WTC11 (cell line): ENCODE results near the gene EIF5A. TPM values are rescaled to one million over a fixed set of nuclear protein-coding genes. Genes with fewer than 3 reads are reported as not detected.

ENCODE experiments used
- ATAC-seq: fragments of 200-7000 bp; cut with Tn5 transposase; 2 replicates; pipeline ENCODE4 v1.10.0; 2021; ENCODE audit warnings: mild to moderate bottlenecking, moderate library complexity
- CTCF ChIA-PET: fragments of 300-600 bp; sonication (Branson Sonifier 250); formaldehyde crosslinking; loops from one replicate; lab custom pipeline; 2021; ENCODE audit warnings: antibody characterized with exemption; lab: Charles Lee
- POLR2A ChIA-PET: fragments of 350-600 bp; sonication (Branson Sonifier 250); formaldehyde crosslinking; loops from one replicate; lab custom pipeline; 2021; ENCODE audit warnings: antibody characterized with exemption; lab: Charles Lee
- DNase-seq: peaks from one replicate; pipeline ENCODE4 v3.0.0; 2021; ENCODE audit warnings: low spot score
- H3K27ac Mint-ChIP-seq: 2 replicates; pipeline ENCODE4 v1.8.0; 2021; ENCODE audit warnings: mixed read lengths
- H3K27me3 Mint-ChIP-seq: 2 replicates; pipeline ENCODE4 v1.8.0; 2021; ENCODE audit warnings: low read depth, mild to moderate bottlenecking, moderate library complexity, mixed read lengths
- H3K36me3 Mint-ChIP-seq: 2 replicates; pipeline ENCODE4 v1.8.0; 2021; ENCODE audit warnings: mixed read lengths
- H3K4me1 Mint-ChIP-seq: 2 replicates; pipeline ENCODE4 v1.8.0; 2022; ENCODE audit warnings: mixed read lengths
- H3K4me3 Mint-ChIP-seq: 2 replicates; pipeline ENCODE4 v1.8.0; 2021; ENCODE audit warnings: mild to moderate bottlenecking, moderate library complexity, mixed read lengths
- H3K9me3 Mint-ChIP-seq: 2 replicates; pipeline ENCODE4 v1.8.0; 2021; ENCODE audit warnings: mixed read lengths
- ATF1 ChIP-seq: sonication (generic); formaldehyde crosslinking; IDR thresholded peaks from 2 replicates; pipeline ENCODE4 v1.8.1; 2023; ENCODE audit warnings: mild to moderate bottlenecking, moderate library complexity, missing genetic modification reagents
- CBFB ChIP-seq: sonication (generic); formaldehyde crosslinking; IDR thresholded peaks from 2 replicates; pipeline ENCODE4 v1.8.1; 2022; ENCODE audit warnings: mild to moderate bottlenecking, low read depth, missing genetic modification reagents
- ELF4 ChIP-seq: sonication (generic); formaldehyde crosslinking; IDR thresholded peaks from 2 replicates; pipeline ENCODE4 v1.8.1; 2022; ENCODE audit warnings: low read depth, mild to moderate bottlenecking, moderate library complexity, missing genetic modification reagents
- FOXK1 ChIP-seq: sonication (generic); formaldehyde crosslinking; IDR thresholded peaks from 2 replicates; pipeline ENCODE4 v1.8.0; 2022; ENCODE audit warnings: mild to moderate bottlenecking, moderate library complexity, missing genetic modification reagents
- FOXP4 ChIP-seq: sonication (generic); formaldehyde crosslinking; IDR thresholded peaks from 2 replicates; pipeline ENCODE4 v1.8.0; 2022; ENCODE audit warnings: mild to moderate bottlenecking, missing genetic modification reagents
- NFATC4 ChIP-seq: fragments of 250-450 bp; sonication (Bioruptor Pico); IDR thresholded peaks from 2 replicates; pipeline ENCODE4 v1.9.0; 2021; ENCODE audit warnings: mild to moderate bottlenecking
- NFE2L1 ChIP-seq: sonication (generic); formaldehyde crosslinking; IDR thresholded peaks from 2 replicates; pipeline ENCODE4 v1.8.1; 2023; ENCODE audit warnings: missing genetic modification reagents
- NR2C2 ChIP-seq: sonication (generic); formaldehyde crosslinking; IDR thresholded peaks from 2 replicates; pipeline ENCODE4 v1.8.0; 2022; ENCODE audit warnings: mild to moderate bottlenecking, missing genetic modification reagents
- PREB ChIP-seq: sonication (generic); formaldehyde crosslinking; IDR thresholded peaks from 2 replicates; pipeline ENCODE4 v1.8.1; 2022; ENCODE audit warnings: mild to moderate bottlenecking, missing genetic modification reagents, moderate library complexity, borderline replicate concordance
- RELA ChIP-seq: sonication (generic); formaldehyde crosslinking; IDR thresholded peaks from 2 replicates; pipeline ENCODE4 v1.8.1; 2022; ENCODE audit warnings: missing genetic modification reagents, mild to moderate bottlenecking, borderline replicate concordance
- SMAD3 ChIP-seq: sonication (generic); formaldehyde crosslinking; IDR thresholded peaks from 2 replicates; pipeline ENCODE4 v1.8.0; 2022; ENCODE audit warnings: missing genetic modification reagents, mild to moderate bottlenecking, borderline replicate concordance
- SOX15 ChIP-seq: fragments of 250-450 bp; sonication (Bioruptor Pico); IDR thresholded peaks from 2 replicates; pipeline ENCODE4 v1.9.0; 2021; ENCODE audit warnings: mild to moderate bottlenecking
- STAT6 ChIP-seq: sonication (generic); formaldehyde crosslinking; conservative IDR thresholded peaks from 2 replicates; pipeline ENCODE4 v1.8.1; 2023; ENCODE audit warnings: mild to moderate bottlenecking, low read depth, missing genetic modification reagents, moderate library complexity
- TP53 ChIP-seq: sonication (generic); formaldehyde crosslinking; IDR thresholded peaks from 2 replicates; pipeline ENCODE4 v1.8.1; 2023; ENCODE audit warnings: mild to moderate bottlenecking, missing genetic modification reagents
- ZNF121 ChIP-seq: sonication (generic); formaldehyde crosslinking; IDR thresholded peaks from 2 replicates; pipeline ENCODE4 v1.8.0; 2023; ENCODE audit warnings: missing genetic modification reagents
- ZNF263 ChIP-seq: sonication (generic); formaldehyde crosslinking; IDR thresholded peaks from 2 replicates; pipeline ENCODE4 v1.8.1; 2022; ENCODE audit warnings: low read depth, mild to moderate bottlenecking, moderate library complexity, missing genetic modification reagents
- ZNF396 ChIP-seq: fragments of 250-450 bp; sonication (Bioruptor Pico); IDR thresholded peaks from 2 replicates; pipeline ENCODE4 v1.8.0; 2021; ENCODE audit warnings: mild to moderate bottlenecking, moderate library complexity, borderline replicate concordance
- ZNF425 ChIP-seq: fragments of 250-450 bp; sonication (Bioruptor Pico); conservative IDR thresholded peaks from 2 replicates; pipeline ENCODE4 v1.9.0; 2021; ENCODE audit warnings: mild to moderate bottlenecking
- ZNF532 ChIP-seq: fragments of 250-450 bp; sonication (Bioruptor Pico); IDR thresholded peaks from 2 replicates; pipeline ENCODE4 v1.9.0; 2021; ENCODE audit warnings: mild to moderate bottlenecking, borderline replicate concordance
- ZSCAN18 ChIP-seq: fragments of 250-450 bp; sonication (Bioruptor Pico); IDR thresholded peaks from 2 replicates; pipeline ENCODE4 v2.1.2; 2022; ENCODE audit warnings: mild to moderate bottlenecking, moderate library complexity
- total RNA-seq: library from RNA; stranded (reverse); gene quantifications from 3 replicates; pipeline ENCODE4 v1.2.3, GENCODE V29; 2021

Gene EIF5A
- total RNA-seq, 1 experiment from 2014 or later = 1,021 TPM

- TF ChIP-seq FOXP4 = no peak
- TF ChIP-seq ZNF121 (CRISPR knock-in tag) = no peak
Measured at GRCh38 chr17:7352910-7353635, 45.6 kb downstream of the EIF5A start (continued).

- no peaks in the 10 kb centered on the region for H3K36me3 Mint-ChIP-seq
- H3K9me3 Mint-ChIP-seq = no peaks in the 10 kb centered on the region
- no peak overlapping the region for H3K4me3 Mint-ChIP-seq
- CTCF ChIA-PET = interaction anchor here (0.8 to 6.6 kb wide), 10 partner anchors 18 to 206 kb away, joined by 3 to 69 read pairs (median 7); partner anchors contain the start of genes ACAP1, NEURL4, SLC2A4 and TMEM102
- POLR2A ChIA-PET = interaction anchor here (0.5 to 1.0 kb wide), 4 partner anchors 14 to 1923 kb away, joined by 3 to 8 read pairs (median 4); partner anchors contain the start of gene TMEM256
- ATAC-seq (no peak), DNase-seq (no peak)
- peaks cover 12% of the 10 kb centered on the region for H3K27me3 Mint-ChIP-seq
- TF ChIP-seq ATF1 (CRISPR knock-in tag) = no peak
- TF ChIP-seq RELA = no peak
- TF ChIP-seq ELF4 (CRISPR knock-in tag) = no peak
- TF ChIP-seq NFATC4 (CRISPR knock-in tag) = no peak
- no peak for TF ChIP-seq ZNF396 (CRISPR knock-in tag)
- no peak for TF ChIP-seq STAT6
- TF ChIP-seq CBFB (CRISPR knock-in tag) = no peak
- TF ChIP-seq NFE2L1 = no peak
- TF ChIP-seq SOX15 = no peak
- no peak for TF ChIP-seq ZNF425 (CRISPR knock-in tag)
- TF ChIP-seq FOXK1 = no peak
- no peak for TF ChIP-seq ZNF532 (CRISPR knock-in tag)
- TF ChIP-seq NR2C2 (CRISPR knock-in tag) = no peak
- no peak for TF ChIP-seq SMAD3 (CRISPR knock-in tag)
- no peak for TF ChIP-seq ZSCAN18 (CRISPR knock-in tag)
- TF ChIP-seq ZNF263 (CRISPR knock-in tag) = no peak
- TF ChIP-seq PREB = no peak
- TF ChIP-seq TP53 (CRISPR knock-in tag) = no peak
- TF ChIP-seq, all 79 proteins: peak for 0
- Mint-ChIP-seq H3K27ac (peak overlapping the region; percentile 69; the same call in 1 of the 2 replicates), H3K4me1 (peaks cover 29% of the 10 kb centered on the region)
Measured at GRCh38 chr17:7354262-7354843, 46.9 kb downstream of the EIF5A start.
